ENCODE data around the gene YAF2. TPM values are rescaled to one million over a fixed set of nuclear protein-coding genes. Genes with fewer than 3 reads are reported as not detected.

Gene YAF2, protein sequence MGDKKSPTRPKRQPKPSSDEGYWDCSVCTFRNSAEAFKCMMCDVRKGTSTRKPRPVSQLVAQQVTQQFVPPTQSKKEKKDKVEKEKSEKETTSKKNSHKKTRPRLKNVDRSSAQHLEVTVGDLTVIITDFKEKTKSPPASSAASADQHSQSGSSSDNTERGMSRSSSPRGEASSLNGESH
- 10 to 100 TPM; 19.7 to 28.8 (median 27.6) TPM for polyA plus RNA-seq (ENCODE audit: insufficient read length in 4 of 4)

DNA sequence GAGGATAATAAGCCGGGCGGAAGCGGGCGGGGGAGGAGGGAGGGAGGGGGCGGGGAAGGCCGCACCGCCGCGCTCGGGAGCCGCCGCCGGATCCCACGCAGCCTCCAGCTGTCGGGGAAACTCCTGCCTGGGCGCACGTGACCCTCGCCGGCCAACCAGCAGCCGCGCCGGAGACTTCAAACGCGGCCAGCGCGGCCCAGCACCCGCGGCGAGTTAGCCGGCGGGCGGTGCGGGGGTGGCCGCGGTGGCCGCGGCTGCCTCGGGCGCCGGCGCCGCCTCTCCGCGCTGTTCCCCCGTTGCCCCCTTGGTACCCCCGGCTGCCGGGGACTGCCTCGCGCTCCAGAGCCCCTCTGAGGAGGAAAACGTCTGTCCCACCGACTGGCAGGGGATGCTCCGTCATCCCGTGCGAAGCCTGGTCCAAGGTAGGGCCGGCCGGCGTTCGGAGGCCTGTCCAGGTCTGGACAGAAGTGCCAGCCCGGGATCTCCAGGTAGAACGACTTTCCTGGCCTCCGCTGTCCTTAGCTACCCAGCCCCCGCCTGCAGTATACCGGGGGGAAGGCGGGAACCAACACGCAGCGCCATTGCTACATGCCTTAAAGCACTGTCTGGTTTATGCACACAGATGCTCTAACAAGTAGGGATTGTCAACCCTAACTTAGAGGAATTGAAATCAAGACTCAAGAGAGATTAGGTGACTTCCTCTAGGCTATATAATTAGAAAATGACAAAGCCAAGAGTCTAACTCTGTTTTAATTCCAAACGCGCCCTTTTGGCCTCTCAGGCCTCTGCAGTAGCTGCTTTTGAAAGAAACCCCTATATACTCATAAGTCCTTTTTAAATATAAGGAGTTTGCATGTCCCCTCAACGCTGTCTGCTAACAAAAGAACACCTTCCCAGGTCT is at the start of gene YAF2:
Gene YAF2, minus strand, starts transcription at position 9 of the 901 bp plus-strand sequence. CDS start 68 bp downstream, outside the sequence.
- DNase-seq (ENCODE audit: low read depth in 4 of 4, low spot score in 3 of 4), result peak; percentile 44 to 79 (median 72)

DNA sequence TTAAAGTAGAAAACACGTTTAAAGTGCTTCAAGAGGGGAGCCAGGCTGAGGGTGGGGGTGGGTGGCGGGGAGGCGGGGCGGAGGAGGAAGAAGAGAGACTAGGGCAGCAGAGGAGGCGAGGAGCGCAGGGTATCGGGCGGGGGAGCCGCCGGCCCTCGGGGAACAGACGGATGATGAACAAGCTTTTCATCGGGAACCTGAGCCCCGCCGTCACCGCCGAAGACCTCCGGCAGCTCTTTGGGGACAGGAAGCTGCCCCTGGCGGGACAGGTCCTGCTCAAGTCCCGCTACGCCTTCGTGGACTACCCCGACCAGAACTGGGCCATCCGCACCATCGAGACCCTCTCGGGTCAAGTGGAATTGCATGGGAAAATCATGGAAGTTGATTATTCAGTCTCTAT is 48.7 kb upstream of the YAF2 start:
- no peak for DNase-seq (ENCODE audit: low read depth in 4 of 4, low spot score in 3 of 4)

DNA sequence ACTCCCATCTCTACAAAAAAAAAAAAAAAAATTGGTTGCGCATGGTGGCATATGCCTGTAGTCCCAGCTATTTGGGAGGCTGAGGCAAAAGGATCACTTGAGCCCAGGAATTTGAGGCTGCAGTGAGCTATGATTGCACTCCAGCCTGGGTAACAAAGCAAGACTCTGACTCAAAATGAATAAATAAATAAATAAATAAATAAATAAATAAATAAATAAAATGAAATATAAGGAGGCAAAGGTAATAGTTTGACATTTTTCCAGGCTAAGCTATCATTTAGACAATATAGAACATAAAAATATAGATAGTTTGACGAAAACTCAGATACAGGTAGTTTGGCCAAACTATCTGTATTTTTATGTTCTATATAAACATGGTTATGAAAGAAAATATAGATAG is 47.4 kb upstream of the YAF2 start:
- DNase-seq (ENCODE audit: low read depth in 4 of 4, low spot score in 3 of 4), result no peak

DNA sequence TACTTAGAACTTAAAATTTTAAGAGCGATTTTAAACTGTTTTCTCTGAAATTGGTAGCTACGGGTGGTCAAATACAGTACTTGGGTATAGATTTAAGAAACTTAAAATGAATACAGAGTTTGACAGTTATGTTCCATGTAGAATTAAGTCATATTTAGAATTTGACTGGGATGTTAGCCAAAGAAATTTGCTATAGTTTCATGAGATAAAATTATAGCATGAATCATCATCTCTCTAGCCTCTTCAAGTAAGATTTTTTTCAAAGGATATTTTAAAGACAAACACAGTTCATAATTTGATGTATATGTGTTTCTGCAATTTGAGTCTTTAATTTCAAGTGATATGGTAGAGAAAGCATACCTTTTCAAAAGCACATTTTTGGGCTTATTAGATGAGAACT is 46.8 kb upstream of the YAF2 start:
- no peak for DNase-seq (ENCODE audit: low read depth in 4 of 4, low spot score in 3 of 4)

DNA sequence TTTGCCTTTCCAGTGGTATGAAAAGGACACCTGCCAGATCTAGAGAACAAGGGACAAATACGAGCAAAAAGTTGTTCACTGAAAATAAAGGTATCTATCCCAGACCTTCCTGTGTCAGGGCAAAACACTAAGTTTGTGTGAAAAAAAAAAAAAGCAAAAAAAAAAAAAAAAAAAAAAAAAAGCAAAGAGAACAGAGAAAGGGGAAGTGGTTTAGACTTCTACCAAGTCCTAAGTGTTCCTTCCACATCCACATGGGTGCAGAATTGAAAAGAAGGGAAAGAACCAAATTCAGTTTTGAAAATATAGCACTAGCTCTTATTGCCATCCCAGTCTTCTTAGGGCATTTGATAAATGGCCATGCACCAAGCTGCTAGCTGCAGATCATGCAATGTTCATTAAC is 46.1 kb upstream of the YAF2 start:
- DNase-seq (ENCODE audit: low read depth in 4 of 4, low spot score in 3 of 4), result no peak

DNA sequence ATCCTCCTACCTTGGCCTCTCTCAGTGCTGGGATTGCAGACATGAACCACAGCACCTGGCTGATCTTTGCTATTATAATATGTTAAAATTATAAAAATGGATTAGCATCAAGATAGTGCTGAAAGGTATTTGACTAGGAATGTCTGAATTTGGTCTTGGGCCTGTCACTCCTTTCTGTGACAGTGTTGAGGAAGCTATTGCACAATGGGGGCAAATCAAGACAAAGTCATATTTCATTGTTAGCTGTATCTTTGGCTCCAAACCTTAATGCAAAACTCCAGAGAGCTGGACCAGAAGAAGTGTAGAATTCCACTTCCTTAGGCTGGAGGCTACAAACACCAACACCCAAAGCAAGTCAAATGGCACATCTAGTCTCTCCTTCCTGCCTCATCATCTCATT is 45.7 kb upstream of the YAF2 start:
- DNase-seq (ENCODE audit: low read depth in 4 of 4, low spot score in 3 of 4), result no peak

DNA sequence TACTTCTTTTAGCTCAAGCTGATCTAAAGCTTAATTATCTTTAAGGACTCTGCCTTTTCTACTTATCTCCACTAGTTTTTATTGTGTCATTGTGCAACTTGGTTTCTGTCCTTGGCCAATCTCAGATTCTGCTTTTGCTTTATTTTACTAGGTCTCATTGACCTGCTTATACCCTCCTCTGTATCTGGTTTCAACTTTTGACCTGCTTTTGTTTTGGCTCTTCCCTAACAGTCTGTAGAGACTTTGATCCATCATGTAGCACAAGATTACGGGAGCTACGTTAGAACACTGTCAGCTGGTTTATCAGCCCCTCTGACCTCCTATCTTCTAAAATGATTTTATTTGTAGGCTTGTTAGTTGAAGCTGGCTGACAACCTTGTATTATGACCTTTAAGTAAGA is 44.2 kb upstream of the YAF2 start:
- no peak for DNase-seq (ENCODE audit: low read depth in 4 of 4, low spot score in 3 of 4)

DNA sequence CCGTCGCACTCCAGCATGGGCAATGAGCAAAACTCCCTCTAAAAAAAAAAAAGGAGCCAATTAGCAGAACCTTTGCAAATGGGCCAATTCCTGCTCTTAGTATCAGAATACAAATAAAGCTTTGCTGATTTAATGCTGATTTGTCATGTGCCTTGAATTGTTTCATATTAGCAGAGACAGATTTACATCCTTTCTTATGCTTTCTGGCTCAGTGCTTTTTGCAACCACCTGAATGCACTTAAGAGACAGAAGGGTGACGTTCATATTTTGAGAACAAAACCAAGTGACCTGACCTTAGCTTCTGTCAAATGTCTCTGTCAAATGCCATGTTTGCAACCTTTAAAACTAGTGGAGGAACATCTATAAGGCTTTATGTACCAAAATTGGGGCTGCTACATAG is 43.8 kb upstream of the YAF2 start:
- no peak for DNase-seq (ENCODE audit: low read depth in 4 of 4, low spot score in 3 of 4)

DNA sequence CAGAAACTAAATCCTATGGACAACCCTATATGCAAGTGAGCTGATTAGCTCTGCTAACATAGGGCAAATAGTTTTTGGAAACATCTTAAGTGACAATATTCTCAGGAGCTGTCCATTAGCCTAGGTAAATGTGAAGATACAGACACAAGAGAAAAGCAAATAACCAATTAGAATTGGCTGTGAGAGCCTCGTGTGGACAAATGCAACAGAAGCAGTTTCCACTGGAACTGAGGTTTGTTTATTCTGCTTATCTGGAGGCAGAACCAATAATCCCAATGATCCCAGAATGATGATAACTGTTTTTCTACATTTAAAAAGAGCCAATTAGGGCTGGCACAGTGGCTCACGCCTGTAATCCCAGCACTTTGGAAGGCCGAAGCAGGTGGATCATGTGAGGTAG is 43.2 kb upstream of the YAF2 start:
- DNase-seq (ENCODE audit: low read depth in 4 of 4, low spot score in 3 of 4), result no peak

DNA sequence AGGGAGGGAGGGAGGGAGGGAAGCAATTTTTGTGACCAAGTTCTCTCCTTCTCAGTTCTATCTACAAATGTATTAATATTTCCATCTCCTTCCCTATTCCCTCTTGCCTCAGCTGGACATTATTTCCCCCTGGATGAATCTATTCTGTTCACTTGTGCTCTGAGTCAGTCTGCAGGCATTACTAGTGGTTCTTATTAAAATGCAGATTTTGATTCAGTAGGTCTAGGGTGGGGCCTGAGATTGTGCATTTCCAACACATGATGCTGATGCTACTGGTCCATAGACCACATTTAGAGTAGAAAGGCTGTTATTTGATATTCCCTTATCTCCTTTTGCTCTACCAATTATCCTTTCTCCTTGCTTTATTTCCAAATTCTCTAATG is 40.1 kb upstream of the YAF2 start:
- no peak for DNase-seq (ENCODE audit: low read depth in 4 of 4, low spot score in 3 of 4)

DNA sequence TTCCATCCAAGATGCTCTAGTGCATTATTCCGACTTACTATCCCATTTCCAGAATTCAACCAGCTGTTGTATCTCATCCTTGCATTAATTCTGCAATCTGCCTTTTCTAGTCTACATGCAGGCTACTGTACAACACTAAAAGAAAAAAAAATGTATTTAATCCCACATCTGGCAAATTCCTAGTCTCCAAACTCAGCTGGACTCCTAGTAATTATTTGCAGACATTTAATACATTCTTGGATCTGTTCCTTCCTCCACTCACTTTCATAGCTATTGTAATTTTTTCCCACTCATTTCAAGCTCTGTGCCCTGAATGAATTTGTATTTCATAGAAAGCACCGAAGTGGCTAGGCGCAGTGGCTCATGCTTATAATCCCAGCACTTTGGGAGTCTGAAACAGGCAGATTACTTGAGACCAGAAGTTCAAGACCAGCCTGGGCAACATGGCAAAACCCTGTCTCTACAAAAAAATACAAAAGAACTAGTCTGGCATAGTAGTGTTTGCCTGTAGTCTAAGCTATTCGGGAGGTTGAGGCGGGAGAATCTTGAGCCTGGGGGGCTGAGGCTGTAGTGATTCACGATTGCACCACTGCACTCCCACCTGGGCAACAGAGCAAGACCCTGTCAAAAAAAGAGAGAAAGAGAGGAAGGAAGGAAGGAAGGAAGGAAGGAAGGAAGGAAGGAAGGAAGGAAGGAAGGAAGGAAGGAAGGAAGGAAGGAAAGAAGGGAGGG is 39.5 kb upstream of the YAF2 start:
- DNase-seq (ENCODE audit: low read depth in 4 of 4, low spot score in 3 of 4), result no peak

DNA sequence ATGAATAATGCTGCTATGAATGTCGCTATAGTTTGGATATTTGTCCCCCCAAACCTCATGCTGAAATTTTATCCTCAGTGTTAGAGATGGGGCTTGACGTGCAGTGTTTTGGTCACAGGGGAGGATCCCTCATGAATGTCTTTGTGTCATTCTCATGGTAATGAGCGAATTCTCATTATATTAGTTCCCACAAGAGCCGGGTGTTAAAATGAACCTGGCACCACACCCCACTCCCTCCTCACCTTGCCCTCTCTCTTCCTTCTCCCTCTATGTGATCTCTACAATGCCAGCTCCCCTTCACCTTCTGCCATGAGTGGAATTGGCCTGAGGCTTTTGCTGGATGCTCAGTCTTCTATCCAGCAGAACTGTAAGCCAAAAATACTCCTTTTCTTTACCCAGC is 37.5 kb upstream of the YAF2 start:
- no peak for DNase-seq (ENCODE audit: low read depth in 4 of 4, low spot score in 3 of 4)

DNA sequence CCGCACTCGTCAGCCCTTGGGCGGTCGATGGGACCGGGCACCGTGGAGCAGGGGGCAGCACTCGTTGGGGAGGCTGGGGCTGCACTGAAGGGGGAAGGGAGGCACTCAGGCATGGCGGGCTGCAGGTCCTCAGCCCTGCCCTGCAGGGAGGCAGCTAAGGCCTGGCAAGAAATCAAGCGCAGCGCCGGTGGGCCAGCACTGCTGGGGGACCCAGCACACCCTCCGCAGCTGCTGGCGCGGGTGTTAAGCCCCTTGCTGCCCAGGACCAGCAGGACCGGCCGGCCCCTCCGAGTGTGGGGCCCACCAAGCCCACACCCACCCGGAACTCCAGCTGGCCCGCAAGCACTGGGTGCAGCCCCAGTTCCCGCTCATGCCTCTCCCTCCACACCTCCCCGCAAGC is 35.7 kb upstream of the YAF2 start:
- DNase-seq (ENCODE audit: low read depth in 4 of 4, low spot score in 3 of 4), result no peak

DNA sequence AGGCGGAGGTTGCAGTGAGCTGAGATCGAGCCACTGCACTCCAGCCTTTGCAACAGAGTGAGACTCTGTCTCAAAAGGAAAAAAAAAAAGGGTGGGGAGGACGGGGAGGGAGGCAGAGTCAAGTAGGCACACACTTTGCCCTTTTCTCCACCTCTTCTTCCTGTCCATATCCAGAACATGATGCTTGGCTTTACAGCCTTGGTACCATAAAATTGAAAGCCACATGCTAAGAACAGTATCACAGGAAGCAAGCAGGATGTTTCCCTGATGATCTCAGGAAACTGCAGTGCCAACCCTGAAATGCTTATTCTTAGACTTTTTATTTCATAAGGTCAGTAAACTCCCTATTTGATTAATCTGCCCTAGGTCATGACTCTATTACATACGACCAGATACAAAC is 32.5 kb upstream of the YAF2 start:
- no peak for DNase-seq (ENCODE audit: low read depth in 4 of 4, low spot score in 3 of 4)

DNA sequence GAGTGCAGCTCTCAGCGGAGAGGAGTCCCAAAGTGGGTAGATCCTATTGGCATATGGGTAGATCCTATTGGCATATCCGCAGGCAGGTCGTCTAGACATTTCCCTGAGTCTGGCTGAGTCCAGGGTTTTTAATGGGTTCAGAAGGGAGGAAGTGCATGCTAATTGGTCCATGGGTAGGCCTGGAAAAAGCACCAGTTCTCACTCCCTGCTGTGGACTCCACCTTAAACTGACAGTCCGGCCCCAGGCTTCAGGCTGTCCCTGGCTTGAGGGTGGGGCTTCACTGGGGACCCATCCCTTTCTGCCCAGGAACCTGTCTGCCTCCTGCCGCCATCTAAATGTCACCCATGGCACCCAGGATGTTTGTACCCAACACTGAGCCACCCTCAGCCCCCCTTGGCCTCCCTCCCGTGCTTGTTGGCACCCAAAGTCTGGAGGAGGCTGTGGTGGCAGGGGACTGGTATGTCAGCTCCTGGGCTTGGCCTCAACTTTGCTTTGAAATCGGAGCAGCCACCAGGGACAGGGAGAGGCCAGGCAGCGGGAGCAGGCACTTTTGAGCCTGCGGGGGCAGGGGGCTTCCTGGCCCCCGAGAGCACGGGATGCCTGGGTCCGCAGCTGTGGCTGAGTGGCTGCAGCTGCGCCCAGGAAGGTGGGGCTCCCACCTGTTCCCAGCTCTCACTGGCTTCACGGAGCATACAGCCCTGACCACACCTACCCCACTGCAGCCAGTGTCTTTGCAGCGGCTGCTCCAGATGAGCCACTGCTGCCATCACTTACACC is 29.6 kb upstream of the YAF2 start:
- DNase-seq (ENCODE audit: low read depth in 4 of 4, low spot score in 3 of 4), result no peak

DNA sequence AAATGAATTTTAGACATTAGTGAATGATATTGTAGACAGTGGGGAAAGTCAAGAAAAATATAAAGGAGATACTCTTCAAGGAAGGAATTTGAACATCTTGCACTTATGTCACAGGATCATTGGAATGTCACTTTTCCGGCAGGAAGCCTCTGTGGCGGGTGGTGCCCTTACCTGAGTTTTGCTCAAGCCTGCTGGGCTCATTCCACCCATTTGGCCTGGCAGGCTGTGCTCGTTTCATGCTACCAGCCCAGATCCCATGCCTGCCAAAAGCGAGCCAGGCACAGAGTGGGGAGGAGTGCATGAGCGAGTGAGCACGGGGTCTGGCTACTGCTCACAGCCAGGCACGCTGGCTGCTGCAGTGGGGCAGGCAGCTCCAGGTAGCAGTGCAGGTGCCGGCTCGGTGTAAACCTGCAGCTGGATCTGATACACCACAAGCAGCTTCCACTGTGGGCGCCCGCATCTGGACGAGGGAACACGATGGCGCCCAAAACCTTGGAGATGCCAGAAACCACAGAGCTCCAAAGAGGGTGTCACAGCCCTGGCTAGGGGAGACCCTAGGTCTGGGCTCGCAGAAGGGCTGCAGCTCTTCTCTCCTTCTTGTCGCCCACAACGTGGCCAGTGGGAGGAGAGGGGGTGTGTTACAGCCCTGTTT is 28.7 kb upstream of the YAF2 start:
- no peak for DNase-seq (ENCODE audit: low read depth in 4 of 4, low spot score in 3 of 4)

DNA sequence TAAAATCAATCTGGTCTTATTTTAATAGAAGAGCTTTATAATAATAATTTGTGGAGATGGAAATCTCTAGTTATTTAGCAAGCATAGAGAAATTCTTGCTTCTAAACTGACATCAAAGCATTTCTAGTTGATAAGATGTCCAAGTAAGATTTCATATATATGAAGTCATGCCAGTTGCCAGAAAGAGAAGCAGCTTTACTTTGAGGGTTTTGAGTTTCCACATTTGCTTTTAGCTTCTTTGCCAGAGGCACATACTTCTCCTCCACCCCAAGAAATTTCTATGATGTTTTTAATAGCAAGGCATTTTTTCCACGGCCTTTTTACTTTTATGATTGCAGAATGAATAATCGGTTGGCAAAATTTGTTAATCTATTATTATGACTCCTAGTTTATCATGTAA is 24.2 kb upstream of the YAF2 start:
- no peak for DNase-seq (ENCODE audit: low read depth in 4 of 4, low spot score in 3 of 4)

DNA sequence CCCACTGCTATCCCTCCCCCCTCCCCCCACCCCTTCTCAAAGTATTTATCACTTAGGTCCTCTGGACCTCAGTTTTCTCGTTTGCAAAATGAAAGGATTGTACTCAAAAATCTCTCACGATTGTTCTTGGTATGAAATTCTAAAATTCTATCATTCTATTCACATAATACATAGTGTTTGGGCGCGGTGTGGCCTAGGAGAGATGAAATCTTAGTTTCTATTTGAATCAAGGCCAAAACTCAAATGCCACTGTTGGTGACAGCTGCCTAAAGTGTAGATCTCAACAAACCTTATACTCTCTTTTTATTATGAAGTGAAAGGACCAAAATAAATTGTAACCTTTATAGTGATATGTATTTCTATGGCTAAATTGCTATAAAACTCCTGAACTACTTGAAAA is 23.7 kb upstream of the YAF2 start:
- DNase-seq (ENCODE audit: low read depth in 4 of 4, low spot score in 3 of 4), result no peak

DNA sequence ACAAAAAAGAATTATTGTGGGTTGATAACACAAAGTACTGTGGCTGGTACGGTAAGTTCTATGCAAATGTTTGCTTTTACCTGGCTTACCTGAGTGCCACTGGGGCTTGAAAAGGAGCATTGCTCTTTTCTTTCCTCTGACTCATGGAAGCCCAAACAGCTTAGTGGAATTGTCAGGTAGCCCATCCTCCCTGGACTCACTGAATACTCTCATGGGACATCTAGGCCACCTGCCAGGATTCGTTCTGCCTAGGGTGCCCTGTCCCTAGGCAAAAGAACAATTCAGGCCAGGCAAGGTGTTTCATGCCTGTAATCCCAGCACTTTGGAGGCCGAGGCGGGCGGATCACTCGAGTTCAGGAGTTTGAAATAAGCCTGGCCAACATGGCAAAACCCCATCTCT is 22.5 kb upstream of the YAF2 start:
- DNase-seq (ENCODE audit: low read depth in 4 of 4, low spot score in 3 of 4), result no peak

DNA sequence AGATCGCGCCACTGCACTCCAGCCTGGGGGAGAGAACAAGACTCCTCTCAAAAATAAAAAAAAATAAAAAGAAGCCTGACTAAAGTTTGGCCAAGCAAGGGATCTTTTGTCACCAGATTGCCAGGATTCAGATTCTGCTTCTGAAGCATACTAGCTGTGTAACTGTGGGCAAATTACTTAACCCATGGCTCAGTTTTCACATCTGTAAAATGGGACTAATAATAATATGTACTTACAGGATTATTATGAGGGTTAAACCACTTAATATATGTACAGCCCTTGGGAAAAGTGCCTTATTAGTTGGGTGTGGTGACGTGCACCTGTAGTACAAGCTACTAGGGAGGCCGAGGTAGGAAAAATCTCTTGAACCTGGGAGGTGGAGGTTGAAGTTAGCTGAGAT is 21.7 kb upstream of the YAF2 start:
- no peak for DNase-seq (ENCODE audit: low read depth in 4 of 4, low spot score in 3 of 4)
